Right renal pelvis (tissue), 4 donors: ENCODE results near the gene GORASP1. TPM values are rescaled to one million over a fixed set of nuclear protein-coding genes. Genes with fewer than 3 reads are reported as not detected.
A peak's percentile ranks its signal among the peaks of the same experiment; 100 is the strongest.
"Not testable (repeated sequence)": the region's sequence is repeated elsewhere in the genome, so short reads cannot be mapped to it uniquely, and the experiment has no call there.

ENCODE experiments used
- DNase-seq, 4 donors: peaks; one replicate each; pipeline ENCODE4 v3.0.0-alpha.2; 2013; ENCODE audit warnings: low read depth in 4 of 4, low spot score in 3 of 4, missing footprints in 1 of 4
- polyA plus RNA-seq, 4 donors: library from polyadenylated mRNA; unstranded; fragments of 120-200 nt; gene quantifications; one replicate each; pipeline ENCODE4 v1.2.1, GENCODE V29; 2013; ENCODE audit not compliant: insufficient read length in 4 of 4

Gene GORASP1
- polyA plus RNA-seq, 4 donors, result 63.2 to 71.7 (median 65.5) TPM

GRCh38 chr3:39079530-39079929 is 27.9 kb downstream of the GORASP1 start:
- DNase-seq, result no peak

- no peak for DNase-seq
These were observed 31.5 kb downstream of the GORASP1 start for GRCh38 chr3:39075910-39076309.

GRCh38 chr3:39068556-39068955 is 38.9 kb downstream of the GORASP1 start:
- no peak for DNase-seq

- no peak for DNase-seq
These were observed 40.1 kb downstream of the GORASP1 start for GRCh38 chr3:39067286-39067685.

GRCh38 chr3:39065197-39065596 is 42.2 kb downstream of the GORASP1 start:
- no peak for DNase-seq

- DNase-seq, result no peak
These were observed 42.8 kb downstream of the GORASP1 start for GRCh38 chr3:39064646-39065045.

GRCh38 chr3:39063143-39063542 is 44.3 kb downstream of the GORASP1 start:
- DNase-seq, result no peak

GRCh38 chr3:39062180-39062579 is 45.2 kb downstream of the GORASP1 start:
- DNase-seq, result no peak

GRCh38 chr3:39061228-39061627 is 46.2 kb downstream of the GORASP1 start:
- not testable (repeated sequence) for DNase-seq

- DNase-seq, result no peak
These were observed 51.3 kb downstream of the GORASP1 start for GRCh38 chr3:39056151-39056550.

- no peak for DNase-seq
These were observed 53.7 kb downstream of the GORASP1 start for GRCh38 chr3:39053696-39054095.

- DNase-seq, result peak in 1 of 4 donors; percentile 20
These were observed 54.8 kb downstream of the GORASP1 start for GRCh38 chr3:39052583-39052982.

- DNase-seq, result peak; percentile 94 to 96 (median 95)
These were observed 55.5 kb downstream of the GORASP1 start, which contains the start of the genes SCN11A and WDR48 for GRCh38 chr3:39051649-39052561. Gene SCN11A, minus strand, starts transcription at chr3:39051944. Its CDS starts 101,582 bp downstream, at chr3:38950362. Gene WDR48, plus strand, starts transcription at chr3:39052016. Its CDS starts 10 bp downstream, at chr3:39052026.

- no peak for DNase-seq
These were observed 57.4 kb downstream of the GORASP1 start for GRCh38 chr3:39050029-39050428.

Other genes with a start within 250 kb of the GORASP1 start
- 1 to 10 TPM in 1 of 4 donors, under 1 TPM in 3; 0.80 to 1.0 (median 0.94) TPM for gene SCN11A, start 55.7 kb downstream of the GORASP1 start, polyA plus RNA-seq
- gene WDR48, start 55.6 kb downstream of the GORASP1 start, polyA plus RNA-seq, result 100 to 1,000 TPM in 2 of 4 donors, 10 to 100 TPM in 2; 79.7 to 104 (median 100) TPM
- gene TTC21A, start 53 bp upstream of the GORASP1 start, polyA plus RNA-seq, result 10 to 100 TPM in 1 of 4 donors, 1 to 10 TPM in 3; 5.9 to 10.9 (median 7.5) TPM
- gene CSRNP1, start 46.0 kb upstream of the GORASP1 start, polyA plus RNA-seq, result 10 to 100 TPM in 2 of 4 donors, 1 to 10 TPM in 2; 9.2 to 10.4 (median 10.1) TPM
- gene XIRP1, start 85.0 kb upstream of the GORASP1 start, polyA plus RNA-seq, result under 1 TPM; 0.10 to 0.15 (median 0.11) TPM
- 1 to 10 TPM; 1.4 to 6.0 (median 5.1) TPM for gene CX3CR1, start 172.4 kb upstream of the GORASP1 start, polyA plus RNA-seq
- gene CCR8, start 222.1 kb upstream of the GORASP1 start, polyA plus RNA-seq, result not detected